H1 (cell line): Measurements from ENCODE around the gene CDK5. TPM values are rescaled to one million over a fixed set of nuclear protein-coding genes. Genes with fewer than 3 reads are reported as not detected.

Source experiments
- CHD1 ChIP-seq: IDR thresholded peaks from 2 replicates; pipeline ENCODE4 v1.6.1; 2012; ENCODE audit warnings: low read depth, low read length, improper control_type of control experiment
- EZH2 ChIP-seq: fragments of 200-600 bp; sonication (generic); IDR thresholded peaks from 2 replicates; pipeline ENCODE4 v1.7.1; 2012; ENCODE audit warnings: low read depth, mild to moderate bottlenecking, moderate library complexity, low read length, inconsistent platforms; ENCODE audit not compliant: severe bottlenecking
- FOSL1 ChIP-seq: IDR thresholded peaks from 2 replicates; pipeline ENCODE4 v1.6.1; 2011; ENCODE audit warnings: mild to moderate bottlenecking, low read depth, low read length, moderate library complexity; ENCODE audit not compliant: insufficient read depth
- JUN ChIP-seq: IDR thresholded peaks from 2 replicates; pipeline ENCODE4 v1.6.1; 2011; ENCODE audit warnings: low read depth, mild to moderate bottlenecking, improper control_type of control experiment, low read length
- KDM4A ChIP-seq: IDR thresholded peaks from one replicate; pipeline ENCODE4 v1.7.1; 2012; ENCODE audit warnings: low read depth, mild to moderate bottlenecking, moderate library complexity, low read length, inconsistent platforms; ENCODE audit not compliant: severe bottlenecking
- NRF1 ChIP-seq: IDR thresholded peaks from 2 replicates; pipeline ENCODE4 v1.6.1; 2011; ENCODE audit warnings: mild to moderate bottlenecking, low read depth, low read length, improper control_type of control experiment
- POLR2A ChIP-seq, 2 experiments: IDR thresholded peaks; 1 replicate in 1 of 2; 2 replicates in 1 of 2; pipeline ENCODE4 v1.6.1; 2011; ENCODE audit warnings: low read depth in 2 of 2, low read length in 2 of 2, mild to moderate bottlenecking in 2 of 2; ENCODE audit errors: control extremely low read depth in 1 of 2
- RNF2 ChIP-seq: fragments of 200-900, 300-1000 bp; sonication (generic); IDR thresholded peaks from 2 replicates; pipeline ENCODE4 v1.7.1; 2016; ENCODE audit warnings: borderline replicate concordance, low read depth, mild to moderate bottlenecking, antibody characterized with exemption, low read length; ENCODE audit not compliant: poor library complexity, severe bottlenecking; ENCODE audit errors: missing control alignments
- SP1 ChIP-seq: IDR thresholded peaks from 2 replicates; pipeline ENCODE4 v1.6.1; 2011; ENCODE audit warnings: low read depth, low read length
- polyA plus RNA-seq, 7 experiments: library from polyadenylated mRNA; depleted of rRNA in 3 of 7; stranded (reverse) in 5 of 7; unstranded in 2 of 7; fragments of >200 nt in 5 of 7; fragments of 200-250 nt in 2 of 7; gene quantifications; 1 replicate in 5 of 7; 2 replicates in 1 of 7; 4 replicates in 1 of 7; pipeline versions ENCODE4 v1.2.1 to v1.2.3, GENCODE V29; 2011 to 2013; ENCODE audit warnings: missing spikeins in 2 of 7, mixed read lengths in 2 of 7
- total RNA-seq: library from RNA; stranded (reverse); fragmentation: NEBNext Ultra II Directional; extraction: Animal tissue kit (Norgen Biotek cat#: 25700); gene quantifications from 2 replicates; pipeline ENCODE4 v1.2.1, GENCODE V29; 2021

Gene CDK5
- total and polyA plus RNA-seq, 2 of the 8 experiments (the other 6 are each of a cell fraction or from before 2014, with no cell fraction given): 22.8 to 37.2 TPM

DNA sequence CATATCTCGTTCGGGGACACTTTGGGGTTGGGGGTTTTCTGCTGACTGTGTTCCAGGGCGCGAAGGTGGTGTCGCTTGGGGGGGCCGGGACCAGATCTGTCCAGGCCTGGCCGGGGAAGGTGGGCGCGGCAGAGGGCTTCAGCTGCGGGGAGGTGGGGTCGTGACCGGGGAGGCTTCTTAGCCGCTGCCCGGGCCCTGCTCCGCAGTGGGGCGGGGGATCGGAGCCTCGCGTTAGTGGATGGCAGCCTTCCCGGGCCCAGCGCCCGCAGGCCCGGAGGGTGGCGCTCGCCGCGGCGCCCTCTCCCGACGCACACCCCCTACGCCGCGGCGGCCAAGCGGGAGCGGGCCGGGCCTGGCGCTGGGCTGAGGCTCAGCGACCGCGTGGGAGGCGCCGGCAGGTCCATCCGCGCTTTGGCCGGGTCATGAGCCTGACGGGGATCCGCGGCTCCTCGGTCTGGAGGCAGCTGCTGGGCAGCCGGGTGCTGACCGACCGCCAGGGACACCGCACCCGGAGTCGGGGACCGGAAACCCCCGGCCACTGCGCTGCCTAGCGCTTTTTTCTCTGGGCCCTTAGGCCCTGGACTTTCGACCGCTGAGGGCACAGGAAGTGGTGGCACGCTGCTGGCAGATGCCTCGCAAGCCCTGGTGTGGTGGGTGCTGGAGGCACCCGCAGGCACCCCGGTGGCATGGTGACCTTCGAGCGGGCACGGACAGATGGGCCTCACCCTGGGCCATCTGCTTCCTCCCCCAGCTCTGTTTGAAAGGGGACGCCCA lies 29.7 kb upstream of the CDK5 start (continued):
- TF ChIP-seq EZH2 (peak; percentile 43), SP1 (no peak), FOSL1 (no peak), CHD1 (no peak), RNF2 (peak; percentile 43), POLR2A (IDR thresholded peaks at IDR 0.05; ENCODE audit: control extremely low read depth in 1 of 2, low read depth in 2 of 2, low read length in 2 of 2) (no peak), KDM4A (peak; percentile 22), NRF1 (no peak), JUN (no peak)
- TF ChIP-seq, all 59 proteins: peak for 7
